Left hindlimb (tissue), 1 donor: ENCODE measurements around the gene KIF3A.

Experiments
- DNase-seq: peaks from one replicate; pipeline ENCODE4 v3.0.0-alpha.2; 2018

KIF3A gene

GRCh38 chr5:132770476-132771159, 33.3 kb upstream of the KIF3A start:
- no peak for DNase-seq

DNA sequence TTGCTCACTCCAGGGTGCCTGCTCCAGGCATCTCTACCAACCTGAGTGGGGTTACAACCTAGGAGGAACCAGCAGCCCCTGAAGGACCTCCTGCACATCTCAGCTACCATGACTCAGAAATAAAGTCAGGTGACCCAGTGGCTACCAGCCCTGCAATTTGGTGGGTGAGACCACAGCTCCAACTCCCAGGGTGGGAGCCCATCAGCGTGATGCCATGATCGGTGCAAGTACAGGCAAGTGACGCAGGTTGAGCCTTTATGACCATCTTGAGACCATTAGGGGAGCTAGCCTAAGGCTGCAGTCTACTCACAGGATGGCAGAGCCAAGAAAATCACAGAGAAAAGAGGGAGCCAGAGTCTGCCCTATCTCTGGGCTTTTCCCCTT, 31.1 kb upstream of the KIF3A start:
- no peak for DNase-seq

GRCh38 chr5:132767150-132767549, 29.8 kb upstream of the KIF3A start:
- no peak for DNase-seq

- DNase-seq = no peak
Observed at GRCh38 chr5:132766806-132767055, 29.4 kb upstream of the KIF3A start.

DNA sequence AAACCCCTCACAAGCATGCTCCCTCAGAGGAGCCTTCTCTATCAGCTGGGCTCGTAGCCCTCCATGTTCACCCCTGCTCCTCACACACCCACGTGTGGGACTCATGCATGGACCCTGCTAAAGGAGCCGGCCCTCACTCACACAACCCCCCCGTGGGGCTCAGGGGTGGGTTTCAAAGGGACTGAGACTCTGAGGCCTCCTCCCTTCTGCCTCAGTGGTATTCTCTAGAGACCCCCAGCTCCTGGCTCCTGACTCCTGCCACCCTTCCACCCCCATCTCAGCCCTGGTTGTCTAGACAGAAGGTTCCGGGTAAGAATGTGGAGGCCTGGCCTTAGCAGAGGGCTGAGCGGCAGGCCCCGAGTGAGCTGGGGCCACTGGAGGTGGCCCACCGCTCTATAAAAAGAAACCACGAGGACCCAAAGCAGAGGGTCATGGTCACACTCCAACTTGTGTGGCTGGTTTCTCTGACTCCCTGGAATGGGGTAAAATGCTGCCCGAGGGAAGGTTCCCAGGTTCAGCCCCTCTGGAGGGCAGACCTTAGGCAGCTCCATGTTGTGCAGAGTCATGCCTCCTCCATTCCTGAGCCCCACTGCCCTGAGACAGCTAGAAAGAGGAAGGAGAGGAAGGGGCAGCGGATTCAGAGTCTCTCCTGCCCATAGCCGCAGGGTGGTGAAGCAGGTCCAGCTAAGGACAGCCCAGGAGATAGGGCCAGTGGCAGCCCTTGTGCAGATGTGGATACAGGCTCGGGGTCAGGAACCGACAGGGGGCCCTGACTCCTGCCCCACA, 28.9 kb upstream of the KIF3A start:
- no peak for DNase-seq

GRCh38 chr5:132765311-132766019, 28.1 kb upstream of the KIF3A start:
- DNase-seq = no peak

GRCh38 chr5:132764671-132765238, 27.4 kb upstream of the KIF3A start:
- DNase-seq = no peak

DNA sequence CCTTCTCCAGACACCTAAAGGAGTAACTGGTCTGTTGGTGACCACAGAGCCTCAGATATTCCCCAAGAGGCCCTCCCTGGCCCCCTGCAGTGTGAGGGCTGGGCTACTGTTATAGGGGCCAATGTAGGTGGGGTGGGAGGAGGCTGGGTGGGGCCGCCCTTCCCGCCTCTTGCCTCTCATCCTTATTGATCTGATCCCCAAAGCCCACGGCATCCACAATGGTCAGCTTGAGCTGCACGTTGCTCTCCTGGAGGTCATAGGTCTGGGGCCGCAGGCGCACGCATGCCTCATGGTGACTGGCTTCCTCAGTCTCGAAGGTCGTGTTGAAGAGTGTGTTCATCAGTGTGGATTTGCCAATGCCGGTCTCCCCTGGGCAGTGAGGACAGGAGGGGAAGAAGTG, 26.7 kb upstream of the KIF3A start:
- DNase-seq = no peak

DNA sequence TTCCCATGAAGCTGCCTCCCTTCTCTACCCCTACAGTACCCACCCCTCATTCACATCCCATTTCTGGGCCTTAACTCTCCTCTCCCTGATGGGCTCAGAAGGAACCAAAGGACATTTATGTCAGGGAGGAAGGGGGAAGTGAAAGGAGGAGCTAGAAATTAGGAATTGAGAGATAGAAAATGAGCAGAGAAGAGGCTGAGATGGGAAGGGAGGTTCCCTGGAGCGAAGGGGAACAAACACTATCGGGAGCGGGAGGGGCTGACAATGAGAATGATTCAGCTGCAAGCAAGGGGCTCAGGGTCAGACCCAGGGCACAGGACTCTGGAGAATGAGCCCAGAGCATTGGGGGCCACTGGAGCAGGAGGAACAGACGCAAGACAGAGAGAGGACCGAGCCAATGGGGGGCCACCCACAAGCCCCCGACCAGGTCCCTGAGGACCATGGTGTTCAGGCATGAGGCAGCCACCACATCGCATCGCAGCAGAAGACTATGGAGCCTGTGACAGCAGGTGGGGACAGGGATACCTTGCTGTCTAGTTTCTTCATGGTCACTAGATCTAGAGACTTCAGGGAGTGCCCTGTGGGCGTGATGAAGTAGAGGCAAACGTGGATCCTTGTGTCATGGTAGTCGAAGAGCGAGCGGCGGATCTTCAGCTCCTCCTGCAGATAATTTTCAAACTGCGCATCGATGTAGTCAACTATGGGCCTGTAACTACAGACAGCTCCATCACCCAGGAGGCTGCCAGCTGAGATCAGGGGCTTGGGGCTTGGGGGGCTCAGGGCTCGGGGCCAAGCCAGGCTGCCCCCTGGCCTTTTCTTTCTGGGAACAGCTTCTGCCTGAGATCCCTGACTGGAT, 26.1 kb upstream of the KIF3A start:
- DNase-seq = no peak

DNA sequence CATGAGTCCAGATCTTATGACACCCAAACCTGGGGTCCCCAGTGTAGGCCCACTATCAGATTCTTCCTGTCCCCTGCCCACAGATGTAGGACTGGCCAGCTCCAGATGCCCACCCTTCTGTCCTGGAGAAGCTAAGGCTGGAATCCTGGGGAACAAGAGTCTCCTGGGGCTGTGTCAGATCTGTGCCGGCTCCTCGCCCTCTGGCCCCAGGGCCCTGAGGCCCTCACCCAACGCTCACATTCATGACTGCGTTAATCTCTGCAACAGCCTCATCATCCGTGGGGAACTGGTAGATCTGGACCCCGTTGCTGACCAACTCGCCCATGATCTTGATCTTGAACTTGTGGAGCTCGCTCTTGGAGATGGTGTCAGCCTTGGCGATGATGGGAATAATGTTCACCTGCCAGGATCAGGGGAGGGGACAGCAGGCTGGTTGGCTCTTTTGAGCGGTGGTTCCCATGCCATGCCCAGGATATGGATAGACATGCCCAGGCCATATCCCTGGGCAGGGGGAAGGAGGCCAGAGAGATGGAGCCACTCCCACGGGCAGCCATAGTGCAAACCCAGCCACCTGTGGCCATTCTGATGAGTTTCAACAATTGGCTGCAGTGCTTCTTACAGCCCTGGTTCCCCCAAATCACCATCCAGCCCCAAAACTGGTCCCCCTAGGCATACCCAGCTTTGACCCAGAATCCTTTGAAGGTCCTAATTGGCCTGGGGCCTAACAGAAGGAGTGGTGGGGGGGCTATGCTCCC, 25.1 kb upstream of the KIF3A start:
- no peak for DNase-seq

GRCh38 chr5:132761321-132762240, 24.2 kb upstream of the KIF3A start:
- DNase-seq = no peak

DNA sequence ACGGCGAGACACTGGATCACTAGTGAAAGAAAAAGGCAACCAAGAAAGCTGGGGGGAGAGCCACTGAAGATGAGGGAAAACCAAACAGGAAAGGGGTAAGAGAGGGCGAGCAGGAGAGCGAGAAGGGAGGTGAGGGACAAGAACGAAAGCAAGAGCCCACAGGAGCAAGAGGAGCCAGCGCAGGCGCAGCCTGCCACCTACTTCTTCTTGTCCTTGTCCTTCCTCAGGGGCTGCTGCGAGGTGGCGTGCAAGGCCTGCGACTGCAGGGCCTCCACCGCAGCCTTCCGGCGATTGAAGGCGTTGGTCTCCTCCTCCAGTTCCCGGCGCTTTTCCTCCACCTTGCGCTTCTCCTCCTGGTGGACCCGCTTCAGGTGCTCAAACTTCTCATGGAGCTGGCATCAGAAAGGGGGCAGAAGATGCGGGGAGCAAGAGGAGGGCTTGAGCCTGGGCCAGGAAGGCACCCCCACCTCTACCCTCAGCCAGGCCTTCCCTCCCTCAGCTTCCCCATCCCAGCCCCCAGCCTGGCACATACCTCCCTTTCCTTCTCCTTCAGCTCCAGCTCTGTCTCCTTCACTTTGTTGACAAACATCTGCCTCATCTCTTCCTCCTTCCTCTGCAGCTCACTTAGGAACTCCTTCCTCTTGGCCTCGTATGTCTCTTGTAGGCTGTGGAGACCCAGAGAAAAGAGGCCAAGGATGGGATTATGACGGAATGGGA, 23.4 kb upstream of the KIF3A start:
- DNase-seq = no peak

DNA sequence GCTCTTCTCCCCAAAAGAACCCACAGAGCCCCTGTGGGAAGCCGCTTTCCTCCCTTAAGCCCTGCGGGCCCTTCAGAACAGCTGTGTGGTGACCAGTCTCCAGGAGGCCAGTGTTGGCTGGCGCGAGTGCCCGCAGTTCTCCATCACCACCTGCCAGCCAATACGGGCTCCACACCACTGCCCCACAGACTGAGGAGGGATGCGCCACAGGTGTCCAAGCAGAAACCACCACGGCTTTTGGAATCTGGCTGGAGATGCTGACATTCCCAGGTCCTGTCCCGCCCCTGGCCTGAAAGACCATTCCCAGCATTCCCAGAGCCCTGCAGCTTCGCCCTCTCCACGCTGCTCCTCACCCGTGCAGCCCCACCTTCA, 22.7 kb upstream of the KIF3A start:
- no peak for DNase-seq

DNA sequence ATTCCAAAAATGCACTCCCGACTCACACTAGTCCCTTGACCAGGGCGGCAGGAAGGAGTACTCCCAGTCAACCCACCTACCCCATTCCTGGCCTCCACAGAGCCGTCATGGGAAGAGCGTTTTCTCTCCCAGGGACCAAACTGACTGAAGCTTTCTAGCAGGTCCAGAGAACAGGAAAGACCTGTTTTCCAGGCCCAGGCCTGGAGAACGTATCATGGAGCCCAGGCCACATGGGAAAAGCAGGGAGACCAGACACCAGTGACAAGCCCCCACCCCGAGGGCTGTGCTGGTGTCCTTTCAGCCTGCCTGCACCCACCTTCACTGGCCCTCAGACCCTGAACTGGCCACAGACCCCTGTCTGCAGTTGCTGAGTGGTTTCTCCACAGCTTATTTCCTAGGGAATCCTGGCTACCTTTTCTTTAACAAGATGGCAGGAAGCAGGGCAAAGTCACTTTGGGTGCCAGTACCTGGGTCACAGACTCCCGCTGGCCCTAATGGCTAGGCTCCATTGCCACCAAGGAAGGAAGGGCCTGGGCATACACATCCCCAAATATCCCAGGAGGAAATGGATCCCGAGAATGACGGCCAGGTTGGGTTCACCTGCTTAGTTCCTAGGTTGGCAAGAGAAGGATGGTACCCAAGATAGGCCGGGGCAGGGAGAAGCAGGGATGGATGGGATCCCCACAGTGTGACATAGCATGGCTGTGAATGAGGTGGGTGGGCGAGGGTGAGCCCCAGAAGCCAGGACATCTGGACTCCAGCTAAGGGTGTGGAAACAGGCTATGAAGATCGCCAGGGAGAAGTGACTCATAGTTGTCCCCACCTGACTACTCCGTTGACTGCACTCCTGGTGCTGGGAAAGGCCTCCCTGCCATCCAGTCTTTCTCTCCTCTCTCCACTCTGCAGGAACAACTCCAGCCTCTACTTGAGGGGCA, 22.0 kb upstream of the KIF3A start:
- DNase-seq = no peak

GRCh38 chr5:132758451-132758850, 21.1 kb upstream of the KIF3A start:
- DNase-seq = no peak

DNA sequence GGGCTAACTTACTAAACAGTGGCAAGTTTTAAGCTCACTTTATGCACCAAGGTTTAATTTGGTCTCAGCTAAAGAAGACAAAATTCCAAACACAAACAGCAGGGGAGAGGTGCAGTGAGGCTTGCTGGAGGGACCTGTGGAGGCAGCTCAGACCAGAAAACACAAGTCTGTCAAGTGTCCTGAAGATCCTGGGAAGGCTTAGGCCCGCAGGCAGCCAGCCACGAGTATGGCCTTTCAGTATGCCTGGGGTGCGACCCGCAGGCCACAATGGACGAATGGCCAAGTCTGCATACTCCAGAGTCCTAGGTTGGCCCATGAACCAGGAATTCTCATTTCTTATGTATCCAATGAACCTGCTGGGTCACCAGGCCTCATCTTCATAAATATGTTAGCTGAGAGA, 19.2 kb upstream of the KIF3A start:
- DNase-seq = no peak

- DNase-seq = no peak
Observed at GRCh38 chr5:132754947-132755346, 17.6 kb upstream of the KIF3A start.

GRCh38 chr5:132754111-132754510, 16.8 kb upstream of the KIF3A start:
- no peak for DNase-seq
